IMR-90 (cell line): Measurements from ENCODE around the gene HPSE2. TPM values are rescaled to one million over a fixed set of nuclear protein-coding genes. Genes with fewer than 3 reads are reported as not detected.

Source experiments
- ATAC-seq: fragments of 200-7000 bp; cut with Tn5 transposase; 2 replicates; pipeline ENCODE4 v1.9.1; 2020; ENCODE audit warnings: low read depth, mild to moderate bottlenecking, moderate library complexity
- BruUV-seq: library from RNA; stranded (reverse); fragments of 400-500 nt; replicated peaks from 2 replicates; lab custom pipeline; 2021; lab: Mats Ljungman, UMichigan
- CTCF ChIA-PET: fragments of 300-600 bp; formaldehyde crosslinking; extraction: SDS; loops from one replicate; lab custom pipeline; 2021; ENCODE audit warnings: antibody characterized with exemption; lab: Yijun Ruan, JAX
- POLR2A ChIA-PET: fragments of 300-600 bp; sonication (Branson Sonifier 250); formaldehyde crosslinking; loops from one replicate; lab custom pipeline; 2022; ENCODE audit warnings: antibody characterized with exemption; ENCODE audit not compliant: unreplicated experiment; lab: Charles Lee
- DNase-seq: peaks from one replicate; pipeline ENCODE4 v3.0.0; 2013
- H2AFZ ChIP-seq: replicated peaks from 2 replicates; pipeline ENCODE3; 2013; ENCODE audit warnings: low read length, mild to moderate bottlenecking; ENCODE audit not compliant: poor library complexity
- H2AK5ac ChIP-seq: 2 replicates; pipeline ENCODE4 v1.6.1; 2013; ENCODE audit warnings: low read depth, low read length, inconsistent platforms
- H2AK9ac ChIP-seq: replicated peaks from 2 replicates; pipeline ENCODE3; 2013; ENCODE audit warnings: mild to moderate bottlenecking, low read depth, low read length, moderate library complexity; ENCODE audit not compliant: poor library complexity
- H2BK120ac ChIP-seq: 2 replicates; pipeline ENCODE4 v1.6.1; 2013; ENCODE audit warnings: low read depth, low read length, inconsistent platforms
- H2BK15ac ChIP-seq: 3 replicates; pipeline ENCODE4 v1.6.1; 2013; ENCODE audit warnings: low read depth, low read length, inconsistent platforms
- H2BK20ac ChIP-seq: 2 replicates; pipeline ENCODE4 v1.6.1; 2013; ENCODE audit warnings: low read depth, mild to moderate bottlenecking, inconsistent platforms, low read length, moderate library complexity
- H2BK5ac ChIP-seq: 2 replicates; pipeline ENCODE4 v1.6.1; 2013; ENCODE audit warnings: mild to moderate bottlenecking, low read depth, low read length, inconsistent platforms; ENCODE audit not compliant: poor library complexity, severe bottlenecking
- H3K14ac ChIP-seq: replicated peaks from 2 replicates; pipeline ENCODE4 v1.6.1; 2013; ENCODE audit warnings: low read depth, low read length, inconsistent platforms
- H3K18ac ChIP-seq: 2 replicates; pipeline ENCODE4 v1.6.1; 2013; ENCODE audit warnings: low read depth, low read length, control low read depth
- H3K23ac ChIP-seq: 2 replicates; pipeline ENCODE4 v1.6.1; 2013; ENCODE audit warnings: low read depth, low read length, inconsistent platforms
- H3K27ac ChIP-seq: 2 replicates; pipeline ENCODE4 v1.5.1; 2013; ENCODE audit warnings: mild to moderate bottlenecking, control low read depth, low read length; ENCODE audit not compliant: insufficient read depth
- H3K27me3 ChIP-seq: 2 replicates; pipeline ENCODE4 v1.6.1; 2013; ENCODE audit warnings: low read length; ENCODE audit not compliant: control insufficient read depth, insufficient read depth
- H3K36me3 ChIP-seq: 2 replicates; pipeline ENCODE4 v1.6.1; 2013; ENCODE audit warnings: low read length, mixed read lengths; ENCODE audit not compliant: control insufficient read depth, insufficient read depth
- H3K4ac ChIP-seq: 2 replicates; pipeline ENCODE4 v1.6.1; 2013; ENCODE audit warnings: low read depth, low read length, inconsistent platforms
- H3K4me1 ChIP-seq: 2 replicates; pipeline ENCODE4 v1.6.1; 2013; ENCODE audit warnings: low read length, mixed read lengths; ENCODE audit not compliant: control insufficient read depth, insufficient read depth
- H3K4me2 ChIP-seq: 2 replicates; pipeline ENCODE4 v1.6.1; 2013; ENCODE audit warnings: low read depth, mild to moderate bottlenecking, control low read depth, low read length, moderate library complexity
- H3K4me3 ChIP-seq: 2 replicates; pipeline ENCODE4 v1.5.1; 2013; ENCODE audit warnings: low read depth, mild to moderate bottlenecking, control low read depth, low read length, moderate library complexity; ENCODE audit not compliant: insufficient read depth
- H3K56ac ChIP-seq: 2 replicates; pipeline ENCODE4 v1.6.1; 2013; ENCODE audit warnings: low read length, inconsistent platforms; ENCODE audit not compliant: insufficient read depth; ENCODE audit errors: extremely low read depth
- H3K79me1 ChIP-seq, 2 experiments: 2 replicates each; pipeline ENCODE4 v1.6.1; 2013; ENCODE audit warnings: low read length in 2 of 2, inconsistent platforms in 1 of 2, low read depth in 1 of 2
- H3K9ac ChIP-seq: 2 replicates; pipeline ENCODE4 v1.6.1; 2013; ENCODE audit warnings: low read depth, low read length, control low read depth
- H3K9me1 ChIP-seq: 2 replicates; pipeline ENCODE4 v1.6.1; 2013; ENCODE audit warnings: low read length, inconsistent platforms; ENCODE audit not compliant: insufficient read depth
- H3K9me3 ChIP-seq: 2 replicates; pipeline ENCODE4 v1.6.1; 2013; ENCODE audit warnings: low read length; ENCODE audit not compliant: control insufficient read depth, insufficient read depth
- H4K20me1 ChIP-seq: 2 replicates; pipeline ENCODE4 v1.6.1; 2013; ENCODE audit warnings: low read length, inconsistent platforms; ENCODE audit not compliant: insufficient read depth
- H4K5ac ChIP-seq: 2 replicates; pipeline ENCODE4 v1.6.1; 2013; ENCODE audit warnings: mild to moderate bottlenecking, low read depth, low read length, control low read depth
- H4K8ac ChIP-seq, 2 experiments: 2 replicates each; pipeline ENCODE4 v1.6.1; 2013; ENCODE audit warnings: low read depth in 2 of 2, low read length in 2 of 2, control low read depth in 1 of 2, inconsistent platforms in 1 of 2
- H4K91ac ChIP-seq: 2 replicates; pipeline ENCODE4 v1.6.1; 2013; ENCODE audit warnings: low read depth, low read length, inconsistent platforms; ENCODE audit not compliant: insufficient read depth
- BHLHE40 ChIP-seq: fragments of 150-350 bp; IDR thresholded peaks from 2 replicates; pipeline ENCODE4 v1.6.1; 2016; ENCODE audit warnings: mild to moderate bottlenecking, low read depth, low read length
- CHD1 ChIP-seq: IDR thresholded peaks from 2 replicates; pipeline ENCODE4 v1.6.1; 2012; ENCODE audit warnings: low read depth, low read length, improper control_type of control experiment
- CTCF ChIP-seq: conservative IDR thresholded peaks from 2 replicates; pipeline ENCODE4 v1.5.1; 2012; ENCODE audit warnings: mild to moderate bottlenecking, low read depth, low read length, improper control_type of control experiment
- ELK1 ChIP-seq: fragments of 150-350 bp; IDR thresholded peaks from 2 replicates; pipeline ENCODE4 v1.6.1; 2016; ENCODE audit warnings: low read depth, mild to moderate bottlenecking, low read length, moderate library complexity, borderline replicate concordance
- FOS ChIP-seq: fragments of 150-350 bp; IDR thresholded peaks from 2 replicates; pipeline ENCODE4 v1.6.1; 2016; ENCODE audit warnings: low read depth, low read length
- MAFK ChIP-seq: IDR thresholded peaks from 2 replicates; pipeline ENCODE4 v1.6.1; 2012; ENCODE audit warnings: low read depth, low read length, improper control_type of control experiment
- MAZ ChIP-seq: IDR thresholded peaks from 2 replicates; pipeline ENCODE4 v1.6.1; 2012; ENCODE audit warnings: low read depth, mild to moderate bottlenecking, low read length, improper control_type of control experiment, moderate library complexity, borderline replicate concordance
- MXI1 ChIP-seq: IDR thresholded peaks from 2 replicates; pipeline ENCODE4 v1.6.1; 2012; ENCODE audit warnings: low read depth, mild to moderate bottlenecking, low read length, moderate library complexity, borderline replicate concordance
- NFE2L2 ChIP-seq: fragments of 150-350 bp; IDR thresholded peaks from 2 replicates; pipeline ENCODE4 v1.6.1; 2016; ENCODE audit warnings: low read depth, mild to moderate bottlenecking, low read length
- POLR2A ChIP-seq: IDR thresholded peaks from 2 replicates; pipeline ENCODE4 v1.6.1; 2012; ENCODE audit warnings: mild to moderate bottlenecking, low read depth, low read length
- RAD21 ChIP-seq: IDR thresholded peaks from 2 replicates; pipeline ENCODE4 v1.6.1; 2012; ENCODE audit warnings: low read length, improper control_type of control experiment
- RCOR1 ChIP-seq: IDR thresholded peaks from 2 replicates; pipeline ENCODE4 v1.6.1; 2012; ENCODE audit warnings: mild to moderate bottlenecking, low read length, improper control_type of control experiment; ENCODE audit not compliant: insufficient replicate concordance
- RFX5 ChIP-seq: IDR thresholded peaks from 2 replicates; pipeline ENCODE4 v1.8.0; 2012; ENCODE audit warnings: low read depth, mild to moderate bottlenecking, low read length, moderate library complexity
- SMC3 ChIP-seq: fragments of 150-350 bp; IDR thresholded peaks from 2 replicates; pipeline ENCODE4 v1.6.1; 2016; ENCODE audit warnings: low read depth, mild to moderate bottlenecking, antibody characterized with exemption, low read length, moderate library complexity
- USF2 ChIP-seq: fragments of 150-350 bp; IDR thresholded peaks from 2 replicates; pipeline ENCODE4 v1.6.1; 2017; ENCODE audit warnings: mild to moderate bottlenecking, antibody characterized with exemption, low read length, low read depth
- WGBS, 2 experiments: methylation state at CpG; one replicate each; pipeline versions ENCODE4 v1.1.5 to v1.1.7; 2013; ENCODE audit warnings: missing lambda C conversion rate in 2 of 2; ENCODE audit not compliant: insufficient read length in 1 of 2; ENCODE audit errors: extremely low coverage in 2 of 2; 5-methylcytosine and 5-hydroxymethylcytosine counted together
- dilution Hi-C: fragments of 300-500 bp; cut with HindIII; formaldehyde crosslinking; loops from one replicate; pipeline ENCODE4 v1.14.3; 2018; ENCODE audit warnings: low sequenced_read_pairs; ENCODE audit not compliant: unreplicated experiment
- in situ Hi-C: fragments of 300-500 bp; cut with MboI; formaldehyde crosslinking; loops from 3 replicates; pipeline ENCODE4 v1.14.3; 2019; ENCODE audit warnings: low sequenced_read_pairs, inconsistent platforms, mixed read lengths
- intact Hi-C: fragments of 100-400 bp; cut with micrococcal nuclease; formaldehyde crosslinking; loops from 2 replicates; pipeline ENCODE4 v1.10.0; 2022
- polyA plus RNA-seq, 3 experiments: library from polyadenylated mRNA; depleted of rRNA; stranded (reverse); fragments of >200 nt; gene quantifications; 2 replicates each; pipeline ENCODE4 v1.2.3, GENCODE V29; 2012; ENCODE audit warnings: low replicate concordance in 1 of 3
- total RNA-seq: library from RNA; depleted of rRNA; stranded (reverse); fragments of >200 nt; gene quantifications from 2 replicates; pipeline ENCODE4 v1.2.3, GENCODE V29; 2012

HPSE2 gene
- total and polyA plus RNA-seq, 2 of the 4 experiments (the other 2 are of a cell fraction), result not detected

- Histone ChIP-seq H3K23ac (no peak overlapping the region), H3K9me1 (no peaks in the 10 kb centered on the region), H3K79me1 (no peaks in the 10 kb centered on the region), H3K27me3 (no peaks in the 10 kb centered on the region), H3K14ac (no peak overlapping the region), H3K27ac (no peak overlapping the region), H2AK9ac (no peak overlapping the region), H3K9ac (no peak overlapping the region), H3K4me3 (no peak overlapping the region), H3K4me2 (no peak overlapping the region), H4K20me1 (no peaks in the 10 kb centered on the region), H2AK5ac (no peak overlapping the region), H2BK120ac (no peak overlapping the region), H2BK15ac (no peak overlapping the region), H4K5ac (no peak overlapping the region), H4K91ac (no peak overlapping the region), H3K4me1 (peaks cover 2% of the 10 kb centered on the region; the same call in 1 of the 2 replicates), H3K9me3 (no peaks in the 10 kb centered on the region), H2BK5ac (no peak overlapping the region), H3K4ac (no peak overlapping the region), H4K8ac (no peak overlapping the region), H2AFZ (no peak overlapping the region), H3K56ac (no peak overlapping the region), H3K36me3 (no peaks in the 10 kb centered on the region), H2BK20ac (no peak overlapping the region), H3K18ac (no peak overlapping the region)
- TF ChIP-seq CTCF, result no peak
- TF ChIP-seq MAZ, result no peak
- TF ChIP-seq FOS, result no peak
- TF ChIP-seq SMC3, result no peak
- no peak for TF ChIP-seq BHLHE40
- TF ChIP-seq MXI1, result no peak
- TF ChIP-seq RCOR1, result no peak
- TF ChIP-seq ELK1, result no peak
- TF ChIP-seq USF2, result no peak
- no peak for TF ChIP-seq RFX5
- TF ChIP-seq RAD21, result no peak
- TF ChIP-seq CHD1, result no peak
- TF ChIP-seq NFE2L2, result no peak
- no peak for TF ChIP-seq MAFK
- no peak for TF ChIP-seq POLR2A
- ChIA-PET POLR2A (no interaction called here), CTCF (no interaction called here)
- dilution Hi-C loops, result no loop called here
- DNase-seq (no peak), ATAC-seq (no peak)
- intact Hi-C loops, result no loop called here
- no TSS peak for BruUV-seq
- in situ Hi-C loops, result no loop called here
- WGBS, 2 experiments, result no CpG with 5 or more reads among the region's 3 CpGs
These were observed 748.0 kb downstream of the HPSE2 start for GRCh38 chr10:98487649-98488048.
